T follicular helper cell (primary cell): Measurements from ENCODE around the gene MAP3K2.
"Not testable (repeated sequence)": the region's sequence is repeated elsewhere in the genome, so short reads cannot be mapped to it uniquely, and the experiment has no call there.

Experiments
- DNase-seq: peaks from one replicate; pipeline ENCODE4 v3.0.0-alpha.2; 2020; ENCODE audit warnings: low read depth

MAP3K2 gene

DNA sequence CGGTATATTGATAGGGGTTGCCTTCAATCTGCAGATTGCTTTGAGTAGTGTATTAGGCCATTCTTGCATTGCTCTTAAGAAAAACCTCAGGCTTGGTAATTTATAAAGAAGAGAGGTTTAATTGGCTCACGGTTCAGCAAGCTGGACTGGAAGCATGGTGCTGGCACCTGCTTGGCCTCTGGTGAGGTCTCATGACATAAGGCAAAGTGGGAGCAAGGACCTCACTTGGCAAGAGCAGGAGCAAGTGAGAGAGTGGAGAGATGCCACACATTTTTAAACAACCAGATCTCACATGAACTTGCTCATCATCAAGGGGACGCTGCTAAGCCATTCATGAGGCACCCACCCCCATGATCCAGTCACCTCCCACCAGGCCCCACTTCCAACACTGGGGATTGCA is 4.9 kb downstream of the MAP3K2 start:
- DNase-seq = no peak

DNA sequence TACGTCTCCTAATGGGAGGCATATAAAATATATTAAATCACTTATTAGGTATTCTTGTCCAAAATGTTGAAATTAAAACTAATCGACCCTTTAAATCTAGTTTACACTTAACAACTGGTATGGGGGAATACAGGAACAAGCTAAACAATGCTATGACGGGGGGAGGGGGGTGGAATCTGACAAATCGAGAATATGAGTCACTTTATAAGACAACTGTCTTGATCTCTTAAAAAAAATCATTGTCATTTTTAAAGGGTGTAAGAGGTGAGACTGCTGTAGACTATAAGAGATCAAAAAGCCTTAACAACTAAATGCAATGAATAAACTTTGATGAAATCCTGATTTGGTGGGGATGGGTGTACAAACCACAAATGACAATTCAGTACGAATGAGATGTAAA is 6.0 kb downstream of the MAP3K2 start:
- DNase-seq = no peak

DNA sequence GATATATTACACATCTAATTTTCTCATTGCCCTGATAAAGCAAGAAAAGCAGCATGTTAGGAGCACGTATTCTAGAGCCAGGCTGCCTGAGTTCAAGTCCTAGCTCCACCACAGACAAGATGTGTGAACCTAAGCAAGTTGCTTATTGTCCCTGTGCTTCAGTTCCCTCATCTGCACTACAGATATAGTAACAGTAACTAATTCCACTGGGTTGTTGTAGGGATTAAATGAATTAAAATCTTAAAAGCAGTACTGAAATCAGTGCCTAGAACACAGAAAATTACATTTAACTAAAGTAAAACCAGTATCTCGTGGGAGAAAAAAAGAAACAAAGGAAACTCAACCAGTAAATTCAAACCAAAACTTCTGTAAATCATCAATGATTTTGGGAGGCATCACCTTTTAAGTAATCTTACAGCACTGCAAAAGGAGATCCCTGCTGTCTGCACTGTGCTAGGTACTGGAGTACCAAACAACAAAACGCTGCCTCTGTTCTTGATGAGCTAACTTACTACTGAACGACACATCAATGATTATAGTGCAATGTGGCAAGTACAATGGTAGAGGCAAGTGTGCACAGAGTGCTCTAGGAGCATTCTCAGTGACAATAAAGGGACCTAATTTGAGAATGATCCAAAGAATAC is 7.9 kb downstream of the MAP3K2 start:
- DNase-seq = no peak

DNA sequence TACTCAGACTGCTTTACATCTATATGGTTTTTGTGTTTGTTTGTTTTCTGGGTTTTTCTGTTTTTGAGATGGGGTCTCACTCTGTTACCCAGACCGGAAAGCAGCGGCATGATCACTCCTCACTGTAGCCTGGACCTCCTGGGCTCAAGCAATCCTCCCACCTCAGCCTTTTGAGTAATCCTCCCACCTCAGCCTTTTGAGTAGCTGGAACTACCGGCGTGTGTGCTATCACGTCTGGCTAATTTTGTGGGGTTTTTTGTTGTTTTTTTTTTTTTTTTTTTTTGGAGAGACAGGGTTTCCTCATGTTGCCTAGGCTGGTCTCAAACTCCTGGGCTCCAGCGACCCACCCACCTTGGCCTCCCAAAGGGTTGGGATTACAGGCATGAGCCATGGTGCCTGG is 9.1 kb downstream of the MAP3K2 start:
- DNase-seq = no peak

DNA sequence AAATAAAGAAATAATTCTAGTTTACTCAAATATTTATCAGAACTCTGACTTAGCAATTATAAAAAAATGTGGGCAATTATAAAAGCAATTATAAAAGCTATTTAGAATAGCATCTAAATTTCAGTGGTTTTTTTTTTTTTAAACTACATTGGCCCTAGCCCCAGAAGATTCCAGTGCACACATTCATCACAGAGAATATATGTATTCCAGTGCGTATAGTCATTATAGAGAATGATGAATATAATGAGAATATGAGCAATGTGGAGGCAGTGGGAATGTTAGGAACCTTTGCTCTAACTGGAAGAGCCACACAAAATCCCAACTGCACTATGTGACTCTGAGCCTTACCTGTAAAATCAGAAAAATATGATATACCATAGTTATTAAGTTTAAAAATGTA is 10.5 kb downstream of the MAP3K2 start:
- no peak for DNase-seq

DNA sequence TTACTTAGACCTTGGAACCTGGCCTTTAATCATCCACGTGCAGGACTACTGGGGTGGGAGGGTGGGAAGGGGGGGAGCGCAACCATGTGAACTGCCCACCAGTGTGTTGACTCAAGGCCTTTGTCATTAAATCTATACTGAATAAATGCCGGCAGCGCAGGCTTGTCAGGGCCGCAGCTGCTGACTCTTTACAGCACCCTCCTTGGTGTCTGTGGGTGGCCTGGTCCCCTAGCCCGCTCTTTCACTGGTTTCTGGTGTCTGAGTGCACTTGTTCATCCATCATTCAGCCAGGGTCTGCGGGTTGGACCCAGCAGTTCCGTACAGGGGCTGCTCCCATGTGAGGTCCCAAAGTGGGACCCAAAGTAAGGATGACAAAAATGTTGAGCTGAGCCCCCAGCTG is 11.5 kb downstream of the MAP3K2 start:
- DNase-seq = no peak

DNA sequence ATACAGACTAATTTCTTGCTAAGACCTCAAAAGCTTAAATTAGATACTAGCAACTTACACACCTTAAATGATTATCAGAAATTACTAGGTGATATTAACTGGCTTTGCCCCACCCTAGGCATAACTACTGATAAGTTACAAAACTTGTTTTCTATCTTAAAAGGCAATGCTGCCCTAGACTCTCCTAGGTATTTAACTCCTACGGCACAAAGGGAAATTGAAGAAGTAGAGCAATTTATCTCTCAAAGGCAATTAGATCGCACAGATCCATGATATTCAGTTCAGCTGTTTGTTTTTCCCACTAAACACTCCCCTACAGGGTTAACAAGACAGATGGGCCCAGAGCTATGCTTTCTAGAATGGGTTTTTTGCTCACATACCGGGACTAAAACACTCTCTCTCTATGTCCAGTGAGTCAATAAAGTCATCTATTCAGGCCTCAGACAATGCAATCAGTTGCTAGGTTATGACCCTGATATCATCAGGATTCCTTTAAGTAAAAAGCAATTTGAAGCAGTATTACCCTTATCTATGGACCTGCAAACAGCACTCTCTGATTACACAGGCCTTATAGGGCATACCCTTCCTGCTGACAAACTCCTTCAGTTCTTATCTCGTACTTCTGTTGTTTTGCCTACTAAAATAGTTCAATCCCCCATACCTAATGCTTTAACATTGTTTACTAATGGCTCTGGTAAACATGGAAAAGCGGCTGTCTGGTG is 14.3 kb downstream of the MAP3K2 start:
- no peak for DNase-seq

DNA sequence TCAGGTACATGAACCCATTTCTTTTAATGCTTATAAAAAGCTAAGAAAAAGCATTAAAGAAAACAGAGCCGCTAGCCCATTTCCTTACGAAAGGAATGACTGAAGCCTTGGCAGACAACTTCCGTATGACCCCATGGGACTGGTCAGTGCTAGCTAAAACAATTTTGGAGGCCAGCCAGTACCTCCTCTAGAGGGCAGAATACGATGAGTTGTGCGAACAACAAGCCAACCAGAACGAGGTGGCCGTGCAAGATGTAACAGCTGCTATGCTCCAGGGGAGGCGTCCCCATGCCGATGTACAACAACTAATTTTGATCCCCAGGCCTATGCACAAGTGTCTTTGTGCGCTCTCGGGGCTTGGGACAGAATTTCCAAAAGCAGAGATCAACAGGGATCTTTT is 16.7 kb downstream of the MAP3K2 start:
- no peak for DNase-seq

DNA sequence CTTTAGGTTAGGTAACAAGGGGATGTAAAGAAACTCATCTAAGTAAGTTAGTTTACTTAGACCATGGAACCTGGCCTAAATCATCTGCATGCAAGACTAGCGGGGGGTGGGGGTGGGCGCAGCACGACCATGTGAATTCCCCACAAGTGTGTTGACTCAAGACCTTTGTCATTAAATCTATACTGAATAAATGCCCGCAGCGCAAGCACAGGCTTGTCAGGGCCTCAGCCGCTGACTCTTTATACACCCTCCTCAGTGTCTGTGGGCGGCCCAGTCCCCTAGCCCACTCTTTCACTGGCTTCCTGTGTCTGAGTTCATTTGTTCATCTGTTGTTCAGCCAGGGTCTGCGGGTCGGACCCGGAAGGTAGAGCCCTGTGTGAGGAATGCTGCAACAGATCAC is 17.8 kb downstream of the MAP3K2 start:
- no peak for DNase-seq

DNA sequence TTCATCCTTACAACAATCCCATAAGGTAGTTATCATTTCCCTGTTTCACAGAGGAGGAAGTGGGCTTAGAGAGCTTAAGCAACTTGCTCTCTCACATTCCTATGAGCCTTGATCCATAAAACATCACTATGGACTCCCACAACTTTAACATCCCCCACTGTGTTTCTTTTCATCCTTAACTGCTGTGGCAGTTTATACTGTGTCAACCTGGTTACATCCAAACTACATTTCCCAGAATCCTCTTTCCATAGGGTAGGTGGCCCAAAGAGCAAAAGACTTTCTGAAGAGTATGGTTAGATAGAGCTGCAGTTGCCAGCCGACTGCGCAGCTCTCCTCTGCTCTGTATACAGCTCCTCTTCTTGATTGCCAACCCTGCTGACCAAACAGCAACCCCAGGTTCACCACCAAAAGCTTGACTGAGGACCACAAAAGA is 22.5 kb downstream of the MAP3K2 start:
- DNase-seq = no peak

DNA sequence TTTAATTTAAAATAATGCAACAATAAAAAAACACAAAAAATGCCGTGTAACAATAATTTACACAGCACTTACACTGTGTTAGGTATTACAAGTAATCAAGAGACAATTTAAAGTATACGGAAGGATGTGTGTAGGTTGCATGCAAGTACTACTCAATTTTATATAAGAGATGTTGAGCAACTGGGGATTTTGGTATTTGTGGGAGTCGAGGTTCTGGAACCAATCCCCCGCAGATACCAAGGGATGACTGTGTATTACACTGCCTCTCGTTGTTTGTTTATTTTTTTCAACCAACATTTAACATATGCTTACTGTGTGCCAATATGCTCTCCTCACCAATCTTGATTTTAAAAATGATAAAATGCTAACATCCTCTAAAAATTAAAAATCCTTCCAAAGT is 24.8 kb downstream of the MAP3K2 start:
- no peak for DNase-seq

DNA sequence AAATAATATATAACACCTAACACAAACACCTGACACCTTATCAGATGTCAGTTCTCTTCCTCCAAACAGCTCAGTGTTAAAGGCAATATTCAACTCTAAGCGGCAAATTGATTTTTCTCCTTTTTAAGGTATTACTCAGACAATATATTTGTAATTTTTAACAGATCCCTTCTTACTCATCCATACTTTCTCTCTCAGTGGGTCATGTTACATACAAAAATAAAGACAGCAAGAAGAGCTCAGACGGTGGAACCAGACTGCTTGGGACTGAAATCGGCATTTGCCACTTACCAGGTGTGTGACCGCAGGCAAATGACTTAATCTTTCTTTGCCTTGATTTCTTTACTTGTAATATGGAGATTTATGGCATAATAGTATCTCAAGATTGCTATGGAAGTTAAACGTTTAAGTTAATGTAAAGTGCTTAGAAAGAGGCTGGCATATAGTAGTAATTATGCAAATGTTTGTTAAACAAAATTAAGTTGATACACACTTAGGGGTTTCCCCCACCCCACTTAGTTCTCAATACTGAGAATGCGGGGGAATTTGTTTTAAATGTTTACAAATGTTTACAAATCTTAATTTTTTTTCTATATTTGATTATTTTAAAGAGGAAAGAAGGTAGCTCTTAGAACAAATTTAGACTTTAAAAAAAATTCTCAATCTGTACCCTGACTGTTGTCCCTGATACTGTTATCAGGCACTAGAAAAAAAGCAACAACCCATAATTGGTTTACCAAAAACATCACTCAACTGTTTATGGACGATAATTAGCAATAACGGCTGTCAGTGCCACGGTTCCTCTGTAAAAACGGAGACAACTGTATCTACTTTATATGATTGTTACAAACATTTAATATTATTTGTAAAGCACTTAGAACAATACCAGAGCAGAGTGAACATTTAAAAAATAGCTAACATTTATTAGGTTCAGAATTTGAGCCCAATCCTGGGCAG is 25.6 kb downstream of the MAP3K2 start:
- no peak for DNase-seq

DNA sequence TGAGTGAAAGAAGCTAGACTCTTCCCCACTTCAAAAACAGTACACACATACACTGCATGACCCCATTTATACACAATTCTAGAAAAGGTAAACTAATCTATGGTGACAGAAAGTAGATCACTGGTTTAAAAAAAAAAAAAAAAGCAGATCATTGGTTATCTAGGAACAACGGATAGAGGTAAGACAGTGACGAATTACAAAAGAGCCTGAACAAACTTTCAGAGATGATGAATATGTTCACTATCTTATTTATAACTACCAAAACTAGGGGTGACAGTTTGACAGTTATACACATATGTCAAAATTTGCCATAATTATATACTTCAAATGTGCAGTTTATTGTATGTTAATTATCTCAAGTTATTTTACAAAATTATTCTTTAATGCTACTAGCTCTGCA is 27.5 kb downstream of the MAP3K2 start:
- DNase-seq = no peak

DNA sequence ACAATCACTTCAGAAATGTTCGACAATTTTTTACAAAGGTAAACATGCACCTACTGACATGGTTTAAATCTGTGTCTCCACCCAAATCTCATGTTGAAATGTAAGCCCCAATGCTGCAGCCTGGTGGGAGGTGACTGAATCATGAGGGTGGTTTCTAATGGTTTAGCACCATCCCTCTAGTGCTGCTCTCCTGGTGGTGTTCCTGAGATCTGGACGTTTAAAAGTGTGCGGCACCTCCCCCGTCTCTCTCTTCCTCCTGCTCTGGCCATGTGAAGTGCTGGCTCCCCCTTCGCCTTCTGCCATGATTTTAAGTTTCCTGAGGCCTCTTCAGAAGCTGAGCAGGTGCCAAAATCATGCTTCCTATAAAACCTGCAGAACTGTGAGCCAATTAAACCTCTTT is 28.3 kb downstream of the MAP3K2 start:
- no peak for DNase-seq

DNA sequence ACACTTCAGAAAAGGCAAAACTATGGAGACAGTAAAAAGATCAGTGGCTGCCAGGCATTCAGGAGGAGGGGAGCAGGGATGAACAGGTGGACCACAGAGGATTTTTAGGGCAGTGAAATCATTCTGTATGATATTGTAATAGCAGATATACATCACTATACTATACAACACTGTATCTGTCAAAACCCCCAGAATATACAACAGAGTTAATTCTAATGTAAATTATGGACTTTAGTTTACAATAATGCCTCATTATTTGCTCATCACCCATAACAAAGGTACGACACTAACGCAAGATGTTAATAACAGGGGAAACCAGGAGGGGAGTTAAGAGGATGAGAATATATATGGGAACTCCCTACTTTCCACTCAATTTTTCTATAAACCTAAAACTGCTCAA is 28.8 kb downstream of the MAP3K2 start:
- no peak for DNase-seq

DNA sequence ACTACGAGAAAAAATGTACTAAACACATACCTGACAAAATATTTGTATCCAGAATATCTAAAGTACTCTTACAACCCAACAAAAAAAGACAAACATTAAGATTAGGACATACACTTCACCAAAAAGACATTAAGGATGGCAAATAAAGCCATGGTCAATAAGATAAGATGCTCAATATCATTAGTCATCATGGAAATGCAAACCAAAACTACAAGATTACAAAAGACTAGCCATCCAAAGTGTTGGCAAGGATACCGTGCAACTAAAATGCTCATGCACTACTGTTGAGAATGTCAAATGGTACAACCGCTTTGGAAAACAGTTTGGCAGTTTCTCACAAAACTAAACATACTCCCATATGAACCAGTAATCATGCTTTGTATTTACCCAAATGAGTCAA is 29.7 kb downstream of the MAP3K2 start:
- no peak for DNase-seq

DNA sequence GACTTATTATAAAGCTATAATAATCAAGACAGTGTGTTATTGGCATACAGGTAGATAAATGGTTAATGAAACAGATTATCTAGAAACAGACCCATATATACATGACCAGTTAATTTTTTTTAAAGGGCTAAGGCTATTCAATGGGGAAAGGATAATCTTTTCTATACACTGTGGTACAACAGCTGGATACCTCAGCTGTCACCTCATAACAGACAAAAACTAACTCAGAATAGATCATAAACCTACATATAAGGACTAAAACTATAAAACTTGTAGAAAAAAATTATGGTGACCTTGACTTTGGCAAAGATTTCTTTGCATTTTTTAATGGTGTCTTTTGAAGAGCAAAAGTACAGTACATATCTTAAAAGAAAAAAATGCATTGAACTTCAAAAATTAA is 30.2 kb downstream of the MAP3K2 start:
- no peak for DNase-seq

DNA sequence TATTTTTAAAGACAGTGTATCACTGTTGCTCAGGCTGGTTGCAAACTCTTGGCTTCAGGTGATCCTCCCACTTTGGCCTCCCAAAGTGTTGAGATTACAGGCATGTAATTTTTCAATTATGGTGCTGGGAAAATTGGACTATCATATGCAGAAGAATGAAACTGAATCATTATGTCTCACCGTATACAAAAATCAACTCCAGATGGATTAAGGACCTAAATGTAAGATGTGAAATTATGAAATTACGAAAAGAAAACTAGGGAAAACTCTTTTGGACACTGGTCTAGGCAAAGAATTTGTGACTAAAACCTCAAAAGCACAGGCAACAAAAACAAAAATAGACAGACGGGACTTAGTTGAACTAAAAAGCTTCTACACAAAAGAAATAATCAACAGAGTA is 31.2 kb downstream of the MAP3K2 start:
- DNase-seq = no peak

DNA sequence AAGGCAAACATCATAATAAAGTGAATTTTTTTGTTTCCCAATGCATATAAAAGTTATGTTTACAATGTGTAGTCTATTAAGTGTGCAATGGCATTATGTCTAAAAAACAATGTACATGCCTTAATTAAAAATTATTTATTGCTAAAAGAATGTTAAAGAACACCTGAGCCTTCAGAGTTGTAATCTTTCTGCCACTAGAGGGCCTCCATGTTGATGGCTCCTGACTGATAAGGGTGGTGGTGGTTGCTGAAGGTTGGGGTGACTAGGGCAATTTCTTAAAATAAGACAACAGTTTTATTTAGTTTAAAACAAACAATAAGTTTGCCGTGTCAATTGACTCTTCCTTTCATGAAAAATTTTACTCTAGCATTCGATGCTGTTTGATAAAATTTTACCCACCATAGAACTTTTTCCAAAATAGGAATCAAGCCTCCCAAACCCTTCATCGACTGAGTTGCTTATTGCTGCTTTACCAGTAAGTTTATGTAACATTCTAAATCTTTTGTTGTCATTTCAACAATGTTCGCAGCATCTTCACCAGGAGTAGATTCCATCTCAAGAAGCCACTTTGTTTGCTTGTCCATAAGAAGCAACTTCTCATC is 32.3 kb downstream of the MAP3K2 start:
- DNase-seq = peak; percentile 31

DNA sequence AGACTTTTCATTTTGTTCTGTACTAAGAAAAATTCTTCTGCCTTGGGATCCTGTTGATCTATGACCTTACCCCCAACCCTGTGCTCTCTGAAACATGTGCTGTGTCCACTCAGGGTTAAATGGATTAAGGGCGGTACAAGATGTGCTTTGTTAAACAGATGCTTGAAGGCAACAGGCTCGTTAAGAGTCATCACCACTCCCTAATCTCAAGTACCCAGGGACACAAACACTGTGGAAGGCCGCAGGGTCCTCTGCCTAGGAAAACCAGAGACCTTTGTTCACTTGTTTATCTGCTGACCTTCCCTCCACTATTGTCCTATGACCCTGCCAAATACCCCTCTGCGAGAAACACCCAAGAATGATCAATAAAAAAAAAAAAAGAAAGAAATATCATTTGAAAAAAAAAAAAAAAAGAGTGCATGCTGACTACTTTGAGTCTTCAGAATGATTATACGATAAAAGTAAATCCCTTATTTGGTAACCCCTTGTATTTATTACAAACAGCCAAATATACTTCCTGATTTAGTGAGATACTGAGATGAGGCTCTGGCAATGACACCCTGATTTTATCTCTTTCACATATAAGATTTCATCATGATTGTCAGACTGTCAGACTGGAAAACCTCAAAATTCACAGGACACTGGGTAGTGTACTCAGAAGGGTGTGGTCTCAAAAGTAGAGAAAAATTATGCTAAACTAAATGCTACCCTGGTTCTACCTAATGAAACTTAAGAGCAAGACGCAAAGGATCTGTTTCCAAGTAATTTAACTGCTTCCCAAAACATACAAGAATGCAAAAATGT is 33.7 kb downstream of the MAP3K2 start:
- not testable (repeated sequence) for DNase-seq

DNA sequence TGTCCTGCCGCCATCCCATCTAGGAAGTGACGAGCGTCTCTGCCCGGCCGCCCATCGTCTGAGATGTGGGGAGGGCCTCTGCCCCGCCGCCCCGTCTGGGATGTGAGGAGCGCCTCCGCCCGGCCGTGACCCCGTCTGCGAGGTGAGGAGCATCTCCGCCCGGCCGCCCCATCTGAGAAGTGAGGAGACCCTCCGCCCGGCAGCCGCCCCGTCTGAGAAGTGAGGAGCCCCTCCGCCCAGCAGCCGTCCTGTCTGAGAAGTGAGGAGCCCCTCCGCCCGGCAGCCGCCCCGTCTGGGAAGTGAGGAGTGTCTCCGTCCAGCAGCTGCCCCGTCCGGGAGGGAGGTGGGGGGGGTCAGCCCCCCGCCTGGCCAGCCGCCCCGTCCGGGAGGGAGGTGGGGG is 34.6 kb downstream of the MAP3K2 start:
- DNase-seq = not testable (repeated sequence)

DNA sequence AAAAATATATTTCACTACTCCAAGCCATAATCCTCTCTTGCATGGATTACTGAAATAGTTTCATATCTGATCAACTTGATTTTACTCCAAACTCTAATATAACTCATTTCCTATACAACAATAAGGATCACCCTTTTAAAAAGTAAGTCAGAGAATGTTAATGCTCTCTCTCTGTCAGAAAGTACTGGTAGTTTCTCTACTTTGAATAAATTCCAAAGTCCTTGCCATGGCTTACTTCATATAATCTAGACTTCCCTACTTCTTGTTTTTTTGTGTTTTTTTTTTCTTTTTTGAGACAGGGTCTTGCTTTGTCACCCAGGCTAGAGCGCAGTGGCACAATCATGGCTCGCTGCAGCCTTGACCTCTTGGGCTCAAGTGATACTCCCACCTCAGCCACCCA is 36.2 kb downstream of the MAP3K2 start:
- DNase-seq = no peak
